Measurements from ENCODE around the gene MYOM1.

Gene MYOM1

DNA sequence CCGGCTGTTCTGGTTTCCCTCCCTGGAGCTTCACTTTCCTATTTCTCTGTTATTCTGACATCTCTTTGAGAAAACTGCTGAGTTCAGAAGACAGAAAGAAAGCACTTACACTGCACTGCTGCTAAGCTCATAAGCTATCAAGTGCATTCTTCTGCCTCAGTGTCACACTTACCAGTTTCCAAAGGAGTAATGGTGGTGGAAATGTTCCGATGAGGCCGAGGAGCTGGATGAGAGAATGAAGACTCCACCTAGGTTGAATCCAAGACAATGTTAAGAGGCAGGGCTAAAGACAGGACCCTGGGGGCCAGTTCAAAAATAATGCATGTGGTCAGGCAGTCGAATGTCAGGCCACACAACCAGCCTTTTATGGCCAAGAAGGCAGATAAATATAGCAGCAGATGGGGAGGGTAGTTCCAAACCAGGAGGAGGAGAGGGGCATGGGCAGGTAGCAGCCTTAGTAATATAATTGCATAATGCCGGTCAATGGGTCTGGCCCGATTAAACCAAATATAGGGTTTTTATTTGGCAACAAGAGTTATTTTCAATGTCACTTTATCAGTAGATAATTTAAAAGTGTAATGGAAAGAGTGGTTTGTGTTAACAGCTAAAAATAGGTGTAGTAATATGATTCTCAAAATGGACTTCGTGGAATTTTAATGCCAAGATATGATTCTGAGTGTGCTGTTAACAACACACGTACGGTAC lies at the start of gene MYOM1:
TSS of gene MYOM1 (minus strand) at position 338 of the 705 bp plus-strand sequence. CDS start 4,745 bp downstream, outside the sequence.
- DNase-seq = no peak

DNA sequence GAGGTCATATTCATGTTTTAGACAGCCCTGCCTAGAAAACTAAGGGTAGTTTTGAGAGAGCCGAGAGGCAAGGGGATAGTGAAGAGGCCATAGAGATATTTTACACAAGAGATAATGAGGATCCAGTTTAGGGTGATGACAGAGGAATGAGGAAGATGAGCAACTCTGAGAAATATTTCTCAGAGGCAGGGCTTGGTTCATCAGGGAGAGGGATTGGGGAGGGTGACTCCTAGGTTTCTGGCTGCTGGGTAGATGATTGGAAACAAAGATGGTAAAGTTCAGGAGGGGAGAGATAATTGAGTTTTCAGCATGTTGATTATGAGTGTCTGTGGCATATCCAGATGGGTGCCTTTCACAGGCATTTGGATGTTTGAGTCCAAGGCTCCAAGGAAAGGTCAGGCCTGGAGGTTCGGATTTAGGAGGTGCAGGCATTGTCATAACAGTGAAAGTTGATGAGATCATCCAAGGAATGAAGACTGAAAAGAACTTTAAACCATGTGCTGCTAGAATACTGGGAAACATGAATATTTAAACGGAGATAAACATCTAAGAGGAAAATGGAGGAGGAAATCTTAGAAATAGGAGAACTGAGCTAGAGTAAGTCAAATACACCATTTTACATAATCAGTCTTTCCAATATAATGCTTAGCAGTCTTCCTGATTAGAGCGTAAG lies 49.6 kb upstream of the MYOM1 start:
- DNase-seq = no peak

DNA sequence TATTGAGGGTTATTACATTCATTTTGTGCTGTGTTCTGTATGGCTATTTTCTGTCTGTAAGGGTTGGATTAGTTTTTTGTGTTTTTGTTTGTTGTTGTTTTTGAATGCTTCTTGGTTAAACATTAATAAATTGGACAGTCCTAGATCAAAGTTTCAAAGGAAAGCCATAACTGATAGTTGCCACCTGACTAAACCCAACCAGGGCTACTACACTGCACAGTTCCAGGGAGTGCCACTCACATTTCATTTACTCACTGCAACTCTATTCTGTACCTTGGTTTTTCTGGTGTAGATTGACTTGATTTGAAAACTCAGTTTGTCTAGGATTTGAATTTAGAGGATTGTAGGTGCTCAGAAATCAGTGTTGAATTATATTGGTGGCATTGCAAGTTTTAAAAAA lies 48.5 kb upstream of the MYOM1 start:
- no peak for DNase-seq

DNA sequence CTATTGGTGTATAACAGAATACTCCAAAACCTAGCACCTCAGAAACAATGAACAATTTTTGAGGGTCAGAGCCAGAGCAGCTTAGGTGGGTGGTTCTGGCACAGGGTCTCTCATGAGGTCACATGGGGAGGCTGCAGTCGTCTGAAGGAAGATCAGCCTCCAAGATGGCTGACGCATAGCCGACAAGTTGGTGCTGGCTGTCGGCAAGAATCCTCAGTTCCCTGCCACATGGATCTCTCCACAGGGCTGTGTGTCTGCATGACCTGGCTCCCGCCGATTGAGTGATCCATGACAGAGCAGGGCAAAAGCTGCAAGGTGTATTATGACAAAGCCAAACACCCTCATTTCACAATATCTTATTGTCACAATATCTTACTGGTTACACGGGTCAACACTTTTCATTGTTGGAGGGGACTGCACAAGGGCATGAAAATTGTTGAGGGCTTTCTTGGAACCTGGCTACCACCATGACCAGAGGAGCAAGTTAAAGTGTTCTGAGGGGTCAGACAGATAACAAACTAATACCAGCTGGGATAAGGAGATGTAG lies 46.4 kb upstream of the MYOM1 start:
- no peak for DNase-seq

DNA sequence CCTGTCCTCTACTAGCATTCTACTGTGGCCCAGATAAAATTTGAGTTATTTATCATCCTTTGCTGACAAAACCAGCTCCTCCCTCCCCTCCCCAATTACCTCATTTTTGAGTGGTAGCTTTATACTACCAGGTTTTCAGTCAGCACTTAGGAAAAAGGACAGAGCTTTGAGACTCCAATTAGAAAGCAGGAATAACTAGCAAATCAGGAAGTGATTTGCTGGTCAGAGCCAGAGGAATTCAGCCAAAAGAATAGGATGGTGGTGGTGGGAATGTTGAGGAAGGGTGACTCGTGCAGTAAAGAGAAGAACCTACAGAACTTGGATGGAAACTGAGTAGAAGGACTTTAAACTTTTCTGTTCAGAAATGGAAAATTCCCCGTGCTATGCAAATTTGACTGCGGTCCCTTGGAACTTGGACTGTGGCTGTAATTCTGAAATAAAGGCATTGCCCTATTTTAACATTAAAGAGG lies 45.8 kb upstream of the MYOM1 start:
- no peak for DNase-seq

DNA sequence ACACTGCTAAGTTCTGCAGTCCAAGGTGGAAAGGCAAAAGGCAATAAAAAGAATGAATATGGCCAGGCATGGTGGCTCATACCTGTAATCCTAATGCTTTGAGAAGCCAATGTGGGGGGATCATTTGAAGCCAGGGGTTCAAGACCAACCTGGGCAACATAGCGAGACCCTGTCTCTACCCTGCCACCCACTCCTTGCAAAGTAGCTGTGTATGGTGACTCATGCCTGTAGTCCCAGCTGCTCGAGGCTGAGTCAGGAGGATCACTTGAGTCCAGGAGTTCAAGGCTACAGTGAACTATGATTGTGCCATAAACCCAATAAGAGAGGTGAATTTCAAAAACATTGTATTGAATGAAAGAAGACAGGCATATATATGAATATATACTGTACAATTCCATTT lies 44.6 kb upstream of the MYOM1 start:
- DNase-seq = no peak

DNA sequence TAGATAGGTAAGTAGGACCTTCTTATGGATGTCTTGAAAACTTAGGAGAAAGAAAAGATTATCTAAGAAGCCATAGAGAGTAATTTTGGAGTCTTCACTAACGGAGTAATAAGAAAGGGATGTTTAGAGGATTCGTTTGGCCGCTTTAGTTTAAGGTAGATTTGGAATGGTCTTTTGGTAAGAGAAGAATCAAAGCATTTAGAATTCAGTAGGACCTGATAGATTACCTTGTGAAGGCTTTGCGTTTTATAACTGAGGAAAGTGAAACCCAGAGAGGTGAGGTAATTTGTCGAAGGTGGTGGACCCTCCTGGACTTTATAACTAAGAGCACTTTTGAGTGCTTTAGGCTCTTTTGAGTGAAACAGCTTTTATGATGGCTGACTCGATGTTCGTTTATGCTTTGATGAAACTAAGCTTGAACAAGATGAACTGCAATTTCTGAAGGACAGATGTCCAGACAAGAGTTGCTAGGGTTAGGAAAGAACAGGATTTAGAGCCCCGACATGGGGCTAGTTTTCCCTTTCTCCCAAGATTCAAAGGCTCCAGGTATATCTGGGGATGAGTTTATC lies 43.4 kb upstream of the MYOM1 start:
- DNase-seq = no peak

DNA sequence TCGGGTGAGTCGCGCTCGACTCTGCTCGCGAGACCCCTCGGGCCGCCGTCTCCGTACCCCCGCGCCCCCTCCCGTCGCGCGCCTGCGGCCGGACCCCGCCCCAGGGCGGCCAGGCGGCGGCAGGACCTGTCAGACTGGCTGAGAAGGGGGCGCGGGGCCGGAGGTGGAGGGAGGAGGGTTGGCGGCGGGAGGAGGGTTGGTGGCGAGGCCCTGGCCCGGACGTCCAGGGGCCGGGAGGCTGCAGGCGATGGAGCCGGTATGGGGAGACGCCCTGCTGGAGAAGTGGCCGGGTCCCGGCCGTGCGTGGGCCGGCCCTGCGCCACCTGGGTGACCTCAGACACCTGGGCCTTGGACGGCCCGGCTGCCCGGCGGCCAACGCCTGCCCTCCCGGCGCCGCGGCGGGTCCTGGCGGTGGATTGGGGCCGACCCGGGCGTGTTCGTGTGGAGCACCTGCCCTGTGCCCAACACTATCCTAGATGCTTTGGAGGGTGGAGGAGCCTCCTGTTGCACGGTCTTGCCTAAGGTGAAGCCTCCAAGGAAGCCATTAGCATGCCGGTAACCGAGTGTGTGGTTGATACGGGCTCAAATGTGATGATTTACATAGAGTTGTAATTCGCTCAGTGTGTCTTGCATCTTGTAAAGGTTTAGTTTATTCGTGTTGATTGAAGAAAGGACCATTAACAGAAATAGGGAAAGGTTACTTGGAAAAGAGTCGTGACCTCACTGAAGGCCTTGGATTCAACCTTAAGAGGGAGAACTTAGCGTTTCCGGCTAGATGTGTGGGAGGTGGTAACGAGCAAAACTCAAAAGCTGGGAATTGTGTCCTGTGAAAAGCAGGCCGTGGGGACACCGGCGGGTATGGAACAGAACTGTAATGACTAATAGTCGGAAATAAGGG lies 42.7 kb upstream of the MYOM1 start:
- no peak for DNase-seq

DNA sequence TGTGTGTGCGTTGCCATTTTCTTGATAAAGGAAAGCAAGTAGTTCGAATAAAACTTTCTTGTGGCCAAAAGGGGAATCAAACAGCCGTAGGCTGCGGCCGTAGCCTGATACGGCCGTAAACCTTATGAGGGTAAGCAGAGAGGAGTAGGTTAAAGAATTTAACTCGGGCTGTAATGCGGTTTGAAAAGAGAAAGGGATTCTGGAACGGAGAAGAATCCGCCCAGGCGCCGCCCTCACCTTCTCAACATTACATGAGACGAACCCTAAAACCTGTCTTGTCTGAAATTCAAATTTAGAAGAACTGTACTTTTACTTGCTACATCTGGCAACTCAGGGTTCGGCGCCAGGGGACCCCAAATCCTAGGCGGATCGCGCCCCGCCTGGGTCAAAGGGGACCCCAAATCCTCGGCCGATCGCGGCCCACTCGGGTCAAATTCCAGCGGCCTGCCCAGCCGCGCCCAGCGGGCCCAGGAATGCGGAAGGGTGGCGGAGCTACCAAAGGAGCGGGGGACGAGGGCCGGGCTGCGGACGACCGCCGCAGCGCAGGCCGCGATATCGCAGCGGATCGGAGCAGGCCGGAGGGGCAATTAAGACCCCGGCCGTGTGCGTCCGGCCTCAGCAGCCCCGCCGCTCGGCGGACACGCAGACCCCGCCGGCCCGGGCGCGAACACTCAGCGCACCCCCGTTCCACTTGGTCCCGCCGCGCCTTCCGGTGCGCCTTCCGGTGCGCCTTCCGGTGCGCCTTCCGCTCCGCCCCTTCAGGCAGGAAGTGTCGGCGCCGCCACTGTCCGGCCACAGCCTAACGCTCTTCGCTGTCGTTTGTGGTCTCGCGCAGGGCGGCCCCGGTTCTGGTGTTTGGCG lies 41.8 kb upstream of the MYOM1 start, which contains the start of gene MYL12B:
TSS of gene MYL12B (plus strand) at position 761 of the 861 bp plus-strand sequence. CDS start 10,766 bp downstream, outside the sequence.
- peak; percentile 34 for DNase-seq

DNA sequence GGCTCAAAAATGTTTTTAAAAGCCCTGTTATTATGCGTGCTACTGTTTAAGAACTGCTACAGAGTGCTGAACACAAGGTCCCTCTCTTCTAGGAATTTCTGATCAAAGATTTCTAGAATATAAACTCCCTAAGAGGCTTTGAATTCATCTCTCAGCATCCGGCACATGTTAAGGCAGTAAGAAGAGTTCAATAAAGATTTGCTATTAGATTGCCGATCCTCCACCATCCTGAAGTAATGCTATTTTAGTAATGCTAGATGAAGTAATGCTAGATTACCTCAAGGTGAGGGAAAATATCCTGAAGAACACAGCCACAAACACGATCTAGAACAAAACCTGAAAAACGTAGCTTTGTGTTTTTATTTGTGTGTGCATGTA lies 41.2 kb upstream of the MYOM1 start:
- DNase-seq = no peak

DNA sequence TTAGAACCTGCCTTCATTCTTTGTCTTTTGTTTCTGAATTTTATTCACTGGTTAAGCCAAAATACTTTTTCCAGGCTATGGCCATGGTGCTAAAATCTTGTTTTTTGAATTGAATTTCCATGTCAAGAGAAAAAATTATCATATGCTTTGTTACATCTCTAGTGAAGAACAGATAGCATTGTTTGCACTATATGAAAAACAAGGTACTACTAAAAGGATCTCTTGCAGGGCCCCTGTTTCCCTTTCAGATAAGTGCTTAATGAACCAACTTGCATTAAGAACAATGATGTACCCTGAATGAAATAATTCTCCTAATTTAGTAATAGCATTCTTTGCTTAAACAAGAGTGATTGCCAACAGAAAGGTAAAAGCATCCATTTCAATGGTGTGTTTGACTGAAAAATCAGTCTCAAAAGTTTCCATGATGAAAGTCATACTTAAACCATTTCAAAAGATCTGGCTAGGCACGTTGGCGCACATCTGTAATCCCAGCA lies 37.9 kb upstream of the MYOM1 start:
- no peak for DNase-seq

DNA sequence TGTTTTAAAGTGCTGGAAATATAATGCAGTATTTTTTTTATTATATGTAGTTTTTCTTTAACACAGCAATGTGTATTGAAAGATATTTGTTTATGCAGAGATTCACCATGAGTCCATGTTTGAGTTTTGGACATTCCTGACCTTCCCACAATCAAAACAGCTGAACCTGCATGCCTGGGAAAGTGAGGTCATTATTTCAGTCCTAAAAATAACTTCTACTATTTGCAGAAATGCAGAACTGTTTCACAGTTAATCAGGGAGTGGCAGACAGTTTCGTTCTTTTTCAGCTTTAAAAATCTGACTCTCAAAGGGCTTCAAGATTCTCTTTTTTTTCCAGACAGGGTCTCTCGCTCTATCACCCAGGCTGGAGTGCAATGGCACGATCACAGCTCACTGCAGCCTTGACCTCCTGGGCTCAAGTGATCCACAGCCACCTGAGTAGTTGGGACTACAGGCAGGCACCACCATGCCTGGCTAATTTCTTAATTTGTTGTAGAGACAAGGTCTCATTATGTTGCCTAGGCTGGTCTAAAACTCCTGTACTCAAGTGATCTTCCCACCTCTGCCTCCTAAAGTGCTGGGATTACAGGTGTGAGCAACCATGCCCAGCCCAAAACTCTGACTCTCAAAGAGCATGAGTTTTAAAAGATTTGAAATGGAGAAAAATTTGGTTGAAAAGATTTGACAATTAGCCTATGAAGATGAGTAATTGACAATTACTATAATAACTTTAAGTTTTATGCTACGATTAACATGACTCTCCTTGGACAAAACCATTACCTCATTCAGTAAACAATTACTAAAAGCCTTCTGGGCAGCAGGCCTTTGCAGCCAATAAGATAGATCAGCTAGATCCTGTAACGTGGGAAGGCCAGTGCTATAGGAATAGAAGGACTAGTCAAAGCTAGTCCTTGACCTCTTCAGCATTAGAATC lies 37.2 kb upstream of the MYOM1 start:
- no peak for DNase-seq

DNA sequence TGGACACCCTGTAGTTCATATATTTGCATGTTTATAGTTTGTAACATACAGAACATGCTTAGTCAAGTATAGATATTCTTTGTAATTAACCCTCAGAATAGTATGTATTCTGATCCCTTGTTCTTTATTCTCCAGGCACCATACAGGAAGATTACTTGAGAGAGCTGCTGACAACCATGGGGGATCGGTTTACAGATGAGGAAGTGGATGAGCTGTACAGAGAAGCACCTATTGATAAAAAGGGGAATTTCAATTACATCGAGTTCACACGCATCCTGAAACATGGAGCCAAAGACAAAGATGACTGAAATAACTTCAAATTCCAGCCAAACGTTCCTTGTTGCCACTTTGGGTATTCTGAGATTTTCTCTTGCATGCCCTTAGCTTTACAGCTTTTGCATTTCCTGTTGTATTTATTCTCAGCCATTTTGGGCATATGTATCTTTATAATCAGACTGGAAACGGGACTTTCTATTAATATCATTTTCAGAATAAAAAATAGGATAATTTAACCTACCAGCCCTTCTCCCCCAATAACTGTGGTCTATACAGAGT lies 35.9 kb upstream of the MYOM1 start:
- no peak for DNase-seq

DNA sequence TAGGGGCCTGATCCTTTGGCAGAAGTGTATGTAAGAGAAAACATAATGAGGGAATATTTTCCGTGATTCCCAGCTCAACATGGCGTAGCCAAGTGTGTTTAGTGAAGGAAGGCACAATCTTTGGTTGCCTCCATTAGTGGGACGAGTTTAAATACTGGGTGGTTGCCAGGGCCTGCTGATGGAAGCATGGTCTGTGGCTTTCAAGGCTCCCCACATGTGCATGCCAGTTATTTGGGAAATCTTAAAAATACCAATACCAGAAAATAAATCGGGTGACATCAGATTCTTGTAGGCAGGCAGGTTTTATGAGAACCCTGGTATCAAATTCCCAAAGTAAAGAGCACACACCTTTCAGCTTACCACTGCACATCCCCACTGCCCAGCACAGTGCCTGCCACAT lies 35.0 kb upstream of the MYOM1 start:
- no peak for DNase-seq

DNA sequence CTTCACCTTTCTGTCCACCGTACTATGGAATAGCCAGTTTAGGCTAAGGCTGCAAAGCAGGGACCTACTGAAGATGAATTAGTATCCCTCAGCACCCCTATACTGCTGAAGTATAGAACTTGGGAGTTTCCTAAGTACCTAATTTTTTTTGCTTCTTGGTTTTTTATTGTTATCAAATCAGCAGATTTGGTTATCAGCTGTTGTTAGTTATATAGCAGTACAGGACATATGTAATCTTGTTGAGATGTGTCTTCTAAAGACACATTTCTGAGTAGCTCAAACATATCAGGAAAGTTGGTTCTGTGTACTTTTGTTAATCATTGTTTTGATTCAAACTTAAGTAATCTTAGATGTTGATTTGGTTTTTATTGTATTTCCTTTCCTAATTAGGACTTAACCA lies 33.1 kb upstream of the MYOM1 start:
- DNase-seq = no peak

DNA sequence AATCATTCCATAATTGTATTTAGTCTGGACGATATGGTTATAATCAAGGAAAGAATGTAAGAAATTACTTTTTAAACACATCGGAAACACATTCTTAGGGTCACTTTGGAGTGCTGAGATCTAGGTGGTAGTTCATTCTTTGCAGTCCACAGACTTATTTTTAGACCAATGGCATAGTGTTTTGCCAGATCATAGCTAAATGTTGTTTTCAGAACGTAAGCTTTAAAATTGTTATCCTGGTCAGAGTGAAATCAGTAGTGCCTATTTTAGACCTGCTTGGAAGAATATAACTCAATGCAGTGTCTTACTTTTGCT lies 32.2 kb upstream of the MYOM1 start:
- no peak for DNase-seq

DNA sequence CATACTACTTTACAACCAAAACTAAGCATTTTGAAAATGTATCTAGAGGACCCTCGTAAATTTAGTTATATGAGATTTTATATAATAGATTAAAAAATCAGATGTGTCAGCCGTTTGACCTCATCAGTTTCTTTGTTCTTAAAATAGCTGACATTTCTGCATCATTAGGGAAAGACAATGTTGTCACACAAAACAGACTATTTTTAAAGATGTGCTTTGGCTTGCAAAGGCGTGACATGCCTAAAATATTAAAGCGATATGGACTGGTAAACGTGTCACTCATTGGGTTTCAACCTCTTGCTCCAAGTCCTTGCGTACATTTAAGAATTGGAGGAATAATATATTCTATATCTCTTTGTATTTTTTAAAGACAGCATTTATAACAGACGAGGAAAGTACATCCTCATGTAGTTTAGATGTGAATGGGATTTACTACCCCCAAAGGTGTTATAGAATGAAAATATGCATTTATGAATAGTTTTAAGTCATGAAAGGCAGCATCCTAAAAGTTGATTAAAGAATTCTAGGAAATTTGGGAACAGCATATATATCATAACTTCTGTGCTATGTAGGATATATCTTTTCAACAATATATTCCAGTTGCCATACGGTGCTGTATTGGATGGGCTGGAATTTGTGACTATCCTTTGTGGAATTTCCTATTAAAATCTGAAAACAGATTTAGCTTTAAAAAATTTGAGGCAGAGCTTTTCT lies 31.6 kb upstream of the MYOM1 start:
- DNase-seq = no peak

DNA sequence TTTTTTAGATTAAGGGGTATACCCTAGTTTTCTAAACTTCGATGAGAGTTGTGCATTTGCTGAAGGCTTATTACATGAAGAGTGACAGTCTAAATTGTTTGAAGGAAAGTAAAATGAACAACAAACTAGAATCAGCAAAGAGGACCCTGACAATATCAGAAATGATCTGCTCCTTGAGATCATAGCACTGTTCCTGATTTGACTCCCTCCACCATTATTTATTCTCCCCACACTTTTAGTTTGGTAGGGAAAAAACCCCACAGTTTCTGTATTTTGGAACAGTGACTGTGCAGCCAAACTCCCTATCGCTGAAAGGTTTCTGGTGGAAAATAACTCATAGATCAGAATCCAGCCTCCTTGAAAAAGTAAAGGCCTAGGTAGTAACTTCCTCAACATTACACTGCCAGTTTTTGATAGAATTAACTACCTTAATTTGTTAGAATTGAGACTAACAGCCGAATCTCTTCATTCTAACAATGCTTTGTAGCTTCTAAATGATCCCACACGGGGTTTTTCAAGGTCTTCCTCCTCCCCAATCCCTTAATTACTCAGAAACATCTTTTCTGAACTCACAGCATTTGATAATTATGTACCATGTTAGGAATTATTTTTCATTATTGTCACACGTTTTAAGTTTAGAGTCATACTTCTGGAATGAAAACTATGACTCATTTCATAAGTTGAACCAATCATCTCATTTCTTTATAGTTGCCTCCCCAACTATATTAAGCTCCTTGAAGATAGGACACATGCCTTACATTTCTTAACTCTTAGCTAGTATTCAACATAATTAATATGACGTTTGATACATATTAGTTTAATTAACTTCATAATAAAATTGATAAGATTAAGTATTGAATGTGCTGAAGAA lies 30.7 kb upstream of the MYOM1 start:
- no peak for DNase-seq
